ENCODE data around the gene MPV17L2.

DNA sequence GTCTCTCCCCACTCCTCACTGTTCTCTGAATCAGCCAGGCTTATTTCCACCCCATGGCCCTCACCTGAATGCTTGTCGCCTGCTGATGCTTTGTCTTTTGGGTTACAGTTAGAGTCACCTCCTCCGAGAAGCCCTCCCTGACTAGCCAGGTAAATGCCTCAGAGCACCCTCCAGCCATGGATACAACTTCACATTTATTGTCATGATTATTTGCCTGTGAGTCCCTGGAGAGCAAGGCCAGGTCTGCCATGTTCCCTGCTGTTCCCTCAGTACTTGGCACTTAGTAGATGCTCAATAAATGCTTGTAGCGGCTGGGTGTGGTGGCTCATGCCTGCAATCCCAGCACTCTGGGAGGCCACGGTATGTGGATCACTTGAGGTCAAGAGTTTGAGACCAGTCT lies 36.9 kb downstream of the MPV17L2 start:
- TF ChIP-seq CSRNP3 (CRISPR knock-in tag; IDR thresholded peaks at IDR 0.05) = no peak
- TF ChIP-seq ZNF8 (CRISPR knock-in tag; IDR thresholded peaks at IDR 0.05) = no peak
- no peak for TF ChIP-seq SNAI2 (CRISPR knock-in tag; IDR thresholded peaks at IDR 0.05)
- no peak for TF ChIP-seq ESRRG (CRISPR knock-in tag; IDR thresholded peaks at IDR 0.05)
- TF ChIP-seq OSR1 (CRISPR knock-in tag; IDR thresholded peaks at IDR 0.05) = no peak
- no peak for TF ChIP-seq CREB5 (CRISPR knock-in tag; IDR thresholded peaks at IDR 0.05; ENCODE audit: low read depth)
- TF ChIP-seq TSHZ2 (CRISPR knock-in tag; IDR thresholded peaks at IDR 0.05) = no peak
